Fibroblast of lung (primary cell): ENCODE measurements around the gene TEK. TPM values are rescaled to one million over a fixed set of nuclear protein-coding genes. Genes with fewer than 3 reads are reported as not detected.
A peak's percentile ranks its signal among the peaks of the same experiment; 100 is the strongest.
"Not testable (repeated sequence)": the region's sequence is repeated elsewhere in the genome, so short reads cannot be mapped to it uniquely, and the experiment has no call there.

Source experiments
- DNase-seq, 2 donors: peaks; one replicate each; pipeline versions ENCODE4 v3.0.0 to v3.0.0-alpha.2; 2010; ENCODE audit warnings: low read depth in 2 of 2
- H2AFZ ChIP-seq: 2 replicates; pipeline ENCODE4 v1.5.1; 2012; ENCODE audit warnings: low read length, control low read depth, inconsistent platforms
- H3K27ac ChIP-seq: 2 replicates; pipeline ENCODE4 v1.5.1; 2011; ENCODE audit warnings: low read length, control low read depth; ENCODE audit not compliant: insufficient read depth
- H3K27me3 ChIP-seq: 2 replicates; pipeline ENCODE4 v1.5.1; 2011; ENCODE audit warnings: mild to moderate bottlenecking, low read length; ENCODE audit not compliant: control insufficient read depth, insufficient read depth
- H3K36me3 ChIP-seq: 2 replicates; pipeline ENCODE4 v1.5.1; 2011; ENCODE audit warnings: low read length; ENCODE audit not compliant: control insufficient read depth, insufficient read depth
- H3K4me1 ChIP-seq: 2 replicates; pipeline ENCODE4 v1.5.1; 2011; ENCODE audit warnings: low read length; ENCODE audit not compliant: control insufficient read depth, insufficient read depth; ENCODE audit errors: extremely low read depth
- H3K4me2 ChIP-seq: 2 replicates; pipeline ENCODE4 v1.5.1; 2011; ENCODE audit warnings: low read length, control low read depth; ENCODE audit not compliant: insufficient read depth; ENCODE audit errors: extremely low read depth
- H3K4me3 ChIP-seq, 4 experiments: fragments of 200-600 bp in 1 of 4; sonication (generic) in 1 of 4; replicated peaks in 1 of 4; 2 replicates each; pipeline ENCODE4 v1.5.1; 2011 to 2016; ENCODE audit warnings: low read length in 4 of 4, low read depth in 3 of 4, mild to moderate bottlenecking in 3 of 4, control low read depth in 2 of 4, inconsistent platforms in 1 of 4, mixed read lengths in 1 of 4; ENCODE audit not compliant: insufficient read depth in 1 of 4; ENCODE audit errors: control extremely low read depth in 1 of 4
- H3K79me2 ChIP-seq: 2 replicates; pipeline ENCODE4 v1.5.1; 2012; ENCODE audit warnings: mild to moderate bottlenecking, low read length, inconsistent platforms; ENCODE audit not compliant: control insufficient read depth, insufficient read depth
- H3K9ac ChIP-seq: 2 replicates; pipeline ENCODE4 v1.5.1; 2011; ENCODE audit warnings: mild to moderate bottlenecking, low read length, control low read depth; ENCODE audit not compliant: insufficient read depth
- H3K9me3 ChIP-seq: 2 replicates; pipeline ENCODE4 v1.5.1; 2012; ENCODE audit warnings: low read depth, low read length; ENCODE audit not compliant: control insufficient read depth, insufficient read depth
- H4K20me1 ChIP-seq: 2 replicates; pipeline ENCODE4 v1.5.1; 2011; ENCODE audit warnings: low read length; ENCODE audit not compliant: control insufficient read depth, insufficient read depth; ENCODE audit errors: extremely low read depth
- CTCF ChIP-seq, 2 donors: IDR thresholded peaks in 1 of 2; conservative IDR thresholded peaks in 1 of 2; 1 replicate in 1 of 2; 2 replicates in 1 of 2; pipeline ENCODE4 v1.5.1; 2011 to 2012; ENCODE audit warnings: low read length in 2 of 2, control low read depth in 1 of 2, inconsistent platforms in 1 of 2, low read depth in 1 of 2, mild to moderate bottlenecking in 1 of 2
- EZH2 ChIP-seq: IDR thresholded peaks from 2 replicates; pipeline ENCODE4 v1.5.1; 2012; ENCODE audit warnings: low read length, control low read depth, mild to moderate bottlenecking; ENCODE audit errors: missing control alignments
- polyA plus RNA-seq, 2 donors: library from polyadenylated mRNA; depleted of rRNA in 1 of 2; stranded (reverse) in 1 of 2; unstranded in 1 of 2; fragments of >200 nt; gene quantifications; 2 replicates each; pipeline ENCODE4 v1.2.1, GENCODE V29; 2011 to 2012; ENCODE audit warnings: missing spikeins in 1 of 2
- total RNA-seq: library from RNA; depleted of rRNA; stranded (reverse); fragments of >200 nt; gene quantifications from 2 replicates; pipeline ENCODE4 v1.2.1, GENCODE V29; 2014

TEK gene
- total and polyA plus RNA-seq, 2 donors (not counting 1 experiment from before 2014, with no cell fraction given), result 0.77 to 1.8 TPM

GRCh38 chr9:27089706-27090105, 19.3 kb upstream of the TEK start:
- no peaks in the 10 kb centered on the region for H3K9me3 ChIP-seq
- no peak for DNase-seq
- H3K79me2 ChIP-seq, result no peaks in the 10 kb centered on the region
- peaks cover 17% of the 10 kb centered on the region for H3K4me1 ChIP-seq
- H3K27me3 ChIP-seq, result no peaks in the 10 kb centered on the region
- H4K20me1 ChIP-seq, result no peaks in the 10 kb centered on the region
- TF ChIP-seq EZH2, result no peak
- no peak for TF ChIP-seq CTCF (conservative IDR thresholded peaks at IDR 0.05 in 1 of 2, IDR thresholded peaks at IDR 0.05 in 1 of 2; ENCODE audit: low read depth in 1 of 2, low read length in 2 of 2)
- no peak overlapping the region for H3K9ac ChIP-seq
- no peak overlapping the region for H2AFZ ChIP-seq
- no peaks in the 10 kb centered on the region for H3K36me3 ChIP-seq
- no peak overlapping the region for H3K4me3 ChIP-seq
- no peak overlapping the region for H3K4me2 ChIP-seq
- H3K27ac ChIP-seq, result peak overlapping the region; percentile 25

GRCh38 chr9:27090231-27090630, 18.8 kb upstream of the TEK start:
- H3K27ac ChIP-seq, result no peak overlapping the region

GRCh38 chr9:27090711-27091110, 18.3 kb upstream of the TEK start:
- no peaks in the 10 kb centered on the region for H3K79me2 ChIP-seq
- H3K4me1 ChIP-seq, result peaks cover 18% of the 10 kb centered on the region
- no peaks in the 10 kb centered on the region for H3K36me3 ChIP-seq
- H3K4me3 ChIP-seq, result no peak overlapping the region
- no peaks in the 10 kb centered on the region for H3K27me3 ChIP-seq
- H3K9ac ChIP-seq, result no peak overlapping the region
- H3K9me3 ChIP-seq, result no peaks in the 10 kb centered on the region
- no peak overlapping the region for H2AFZ ChIP-seq
- TF ChIP-seq EZH2 (no peak), CTCF (conservative IDR thresholded peaks at IDR 0.05 in 1 of 2, IDR thresholded peaks at IDR 0.05 in 1 of 2; ENCODE audit: low read depth in 1 of 2, low read length in 2 of 2) (no peak)
- DNase-seq, result no peak
- H3K4me2 ChIP-seq, result no peak overlapping the region
- no peak overlapping the region for H3K27ac ChIP-seq
- no peaks in the 10 kb centered on the region for H4K20me1 ChIP-seq

More at GRCh38 chr9:27090231-27090630, 18.8 kb upstream of the TEK start:
- no peaks in the 10 kb centered on the region for H3K79me2 ChIP-seq
- H3K4me2 ChIP-seq, result no peak overlapping the region
- H3K27me3 ChIP-seq, result no peaks in the 10 kb centered on the region
- TF ChIP-seq EZH2 (no peak), CTCF (conservative IDR thresholded peaks at IDR 0.05 in 1 of 2, IDR thresholded peaks at IDR 0.05 in 1 of 2; ENCODE audit: low read depth in 1 of 2, low read length in 2 of 2) (no peak)
- no peak overlapping the region for H2AFZ ChIP-seq
- peaks cover 18% of the 10 kb centered on the region for H3K4me1 ChIP-seq
- H3K4me3 ChIP-seq, result no peak overlapping the region
- H4K20me1 ChIP-seq, result no peaks in the 10 kb centered on the region
- peak in 1 of 2 donors; percentile 17 for DNase-seq
- no peaks in the 10 kb centered on the region for H3K36me3 ChIP-seq
- H3K9me3 ChIP-seq, result no peaks in the 10 kb centered on the region
- no peak overlapping the region for H3K9ac ChIP-seq

GRCh38 chr9:27092496-27092895, 16.5 kb upstream of the TEK start:
- not testable (repeated sequence) for H4K20me1 ChIP-seq, H3K4me3 ChIP-seq, DNase-seq, H3K27ac ChIP-seq, H3K79me2 ChIP-seq, H3K36me3 ChIP-seq, H3K9ac ChIP-seq, H3K4me2 ChIP-seq, H3K9me3 ChIP-seq, H3K27me3 ChIP-seq, H2AFZ ChIP-seq
- peaks cover 13% of the 10 kb centered on the region for H3K4me1 ChIP-seq

- not testable (repeated sequence) for H3K36me3 ChIP-seq, H3K9me3 ChIP-seq, H4K20me1 ChIP-seq, H3K27ac ChIP-seq, H3K4me3 ChIP-seq, H3K4me1 ChIP-seq, H3K4me2 ChIP-seq, H3K27me3 ChIP-seq, H3K79me2 ChIP-seq, H3K9ac ChIP-seq, DNase-seq, H2AFZ ChIP-seq
Measured at GRCh38 chr9:27093384-27094067, 15.5 kb upstream of the TEK start.
